Activated CD4-positive, alpha-beta T cell treated with anti-CD3 and anti-CD28 coated beads, Interleukin-2, amount 10 ng/mL, durations not matched to agents 24 days and 14 days (primary cell): ENCODE results near the gene APOB. TPM values are rescaled to one million over a fixed set of nuclear protein-coding genes. Genes with fewer than 3 reads are reported as not detected.

Experiments used
- DNase-seq: peaks from one replicate; pipeline ENCODE4 v3.0.0; 2022
- H3K27ac Mint-ChIP-seq: one replicate; pipeline ENCODE4 v1.8.0; 2022; ENCODE audit warnings: mild to moderate bottlenecking, mixed read lengths
- H3K27me3 Mint-ChIP-seq: one replicate; pipeline ENCODE4 v1.8.0; 2022; ENCODE audit warnings: mixed read lengths
- H3K36me3 Mint-ChIP-seq: one replicate; pipeline ENCODE4 v1.8.0; 2022; ENCODE audit warnings: low read depth, mild to moderate bottlenecking, mixed read lengths
- H3K4me1 Mint-ChIP-seq: one replicate; pipeline ENCODE4 v1.8.0; 2021; ENCODE audit warnings: mixed read lengths
- H3K4me3 Mint-ChIP-seq: one replicate; pipeline ENCODE4 v1.8.0; 2022; ENCODE audit warnings: mild to moderate bottlenecking, moderate library complexity, mixed read lengths
- H3K9me3 Mint-ChIP-seq: one replicate; pipeline ENCODE4 v1.8.0; 2021; ENCODE audit warnings: mixed read lengths
- intact Hi-C: fragments of 100-400 bp; cut with micrococcal nuclease; formaldehyde crosslinking; loops from one replicate; pipeline ENCODE4 v1.15.1; 2023
- total RNA-seq: library from RNA; stranded (reverse); gene quantifications from 2 replicates; pipeline ENCODE4 v1.2.3, GENCODE V29; 2022

The APOB gene
- total RNA-seq, 1 donor from 2014 or later = not detected

DNA sequence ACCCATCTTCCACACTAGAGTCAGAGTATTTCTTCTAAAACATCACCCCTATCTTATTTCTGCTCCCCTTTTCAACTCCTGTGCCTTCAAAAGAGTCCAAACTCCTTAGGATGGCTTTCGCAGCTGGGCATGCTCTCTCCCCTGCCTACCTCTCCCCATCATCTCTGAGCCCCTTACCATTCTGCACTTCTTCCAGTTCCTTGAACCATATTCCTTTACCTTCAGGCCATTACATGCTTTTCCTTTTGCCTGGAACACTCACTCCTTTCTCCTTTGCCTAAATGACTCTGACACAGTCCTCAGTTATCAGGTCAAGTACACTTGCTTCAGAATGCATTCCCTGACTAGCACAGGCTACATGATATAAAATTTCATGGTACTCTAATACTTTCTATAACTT lies 22.4 kb downstream of the APOB start:
- Mint-ChIP-seq H3K4me3 (no peak overlapping the region), H3K9me3 (no peaks in the 10 kb centered on the region), H3K36me3 (no peaks in the 10 kb centered on the region), H3K27me3 (no peaks in the 10 kb centered on the region), H3K27ac (no peak overlapping the region), H3K4me1 (no peaks in the 10 kb centered on the region)
- intact Hi-C loops = no loop called here
- DNase-seq = no peak

DNA sequence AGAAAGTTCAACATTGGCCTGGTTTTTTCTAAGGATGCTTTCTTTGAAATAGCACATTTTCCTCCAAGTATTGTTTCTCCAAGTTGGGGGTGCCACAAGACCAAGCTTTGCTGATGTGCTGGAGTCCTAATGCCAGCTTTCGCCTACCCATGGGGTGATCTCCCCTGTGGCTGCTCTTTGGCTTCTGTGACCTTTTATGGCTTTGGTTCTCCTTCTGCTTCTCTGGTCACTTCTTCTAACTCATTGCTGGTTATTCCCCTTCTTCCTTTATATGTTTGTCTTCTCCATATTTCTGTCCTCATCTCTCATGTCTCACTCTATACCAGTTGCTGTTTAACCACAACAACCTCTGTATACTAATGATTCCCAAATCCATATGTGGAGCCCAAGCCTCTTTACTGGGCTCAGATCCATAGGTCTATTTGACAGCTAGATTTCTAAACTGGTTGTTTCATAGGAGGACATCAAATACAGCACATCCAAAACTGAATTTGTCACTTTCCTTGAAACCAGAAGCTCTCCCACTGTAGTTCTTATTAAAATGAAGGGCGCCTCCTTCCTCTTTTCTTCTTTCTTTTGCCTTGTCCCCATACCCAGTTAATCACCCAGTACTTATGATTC lies 23.1 kb downstream of the APOB start:
- no peaks in the 10 kb centered on the region for H3K4me1 Mint-ChIP-seq
- H3K27me3 Mint-ChIP-seq = no peaks in the 10 kb centered on the region
- intact Hi-C loops = no loop called here
- no peaks in the 10 kb centered on the region for H3K9me3 Mint-ChIP-seq
- no peak overlapping the region for H3K27ac Mint-ChIP-seq
- no peak overlapping the region for H3K4me3 Mint-ChIP-seq
- H3K36me3 Mint-ChIP-seq = no peaks in the 10 kb centered on the region
- DNase-seq = no peak

DNA sequence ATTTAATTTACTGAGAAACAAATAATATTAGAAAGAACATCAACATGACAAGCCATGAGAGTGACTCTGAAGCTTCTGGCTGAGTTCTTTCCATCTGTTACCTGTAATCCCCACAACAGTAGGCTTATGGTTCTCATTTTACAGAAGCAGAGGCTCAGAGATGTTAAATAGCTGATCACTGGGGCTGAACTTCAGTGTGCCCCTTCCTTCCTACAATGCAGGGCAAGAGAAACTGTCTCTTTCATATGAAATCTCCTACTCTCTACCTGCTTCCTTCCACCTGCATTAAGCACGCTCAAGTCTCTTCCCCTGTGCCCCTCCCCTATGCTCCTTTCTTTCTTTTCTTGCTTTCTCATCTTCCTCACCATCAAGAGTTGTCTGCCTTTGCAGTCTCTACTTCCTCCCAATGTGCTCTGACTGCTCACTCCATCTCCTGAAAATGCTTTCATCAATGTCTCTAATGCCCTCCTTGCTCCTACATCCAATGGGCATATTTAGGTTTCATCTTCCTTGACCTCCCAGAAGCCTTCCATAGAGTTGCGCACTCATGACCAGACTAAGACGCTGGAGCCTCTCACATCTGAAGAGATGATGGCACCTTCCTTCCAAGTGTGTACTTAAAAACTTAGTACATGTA lies 23.7 kb downstream of the APOB start:
- Mint-ChIP-seq H3K4me1 (no peaks in the 10 kb centered on the region), H3K9me3 (no peaks in the 10 kb centered on the region), H3K4me3 (no peak overlapping the region), H3K27me3 (no peaks in the 10 kb centered on the region), H3K36me3 (no peaks in the 10 kb centered on the region), H3K27ac (no peak overlapping the region)
- no peak for DNase-seq
- intact Hi-C loops = no loop called here

DNA sequence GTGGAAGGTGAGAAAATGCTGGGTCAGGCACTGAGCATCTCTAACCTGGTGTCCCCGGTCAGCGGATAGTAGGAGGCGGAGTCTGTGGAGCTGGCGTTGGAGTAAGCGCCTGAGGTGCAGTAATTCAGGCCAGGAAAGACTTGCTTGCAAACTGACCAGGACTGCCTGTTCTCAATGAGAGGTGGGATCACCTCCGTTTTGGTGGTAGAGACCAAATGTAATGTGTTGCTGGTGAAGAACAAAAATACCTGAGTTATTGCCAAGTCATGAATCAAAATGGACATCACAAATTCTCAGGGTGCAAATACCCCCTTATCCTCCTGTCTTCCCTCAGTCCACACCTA lies 24.2 kb downstream of the APOB start:
- no peak for DNase-seq
- no peaks in the 10 kb centered on the region for H3K27me3 Mint-ChIP-seq
- no peak overlapping the region for H3K27ac Mint-ChIP-seq
- no peaks in the 10 kb centered on the region for H3K4me1 Mint-ChIP-seq
- no peaks in the 10 kb centered on the region for H3K36me3 Mint-ChIP-seq
- no peaks in the 10 kb centered on the region for H3K9me3 Mint-ChIP-seq
- no peak overlapping the region for H3K4me3 Mint-ChIP-seq
- intact Hi-C loops = no loop called here

DNA sequence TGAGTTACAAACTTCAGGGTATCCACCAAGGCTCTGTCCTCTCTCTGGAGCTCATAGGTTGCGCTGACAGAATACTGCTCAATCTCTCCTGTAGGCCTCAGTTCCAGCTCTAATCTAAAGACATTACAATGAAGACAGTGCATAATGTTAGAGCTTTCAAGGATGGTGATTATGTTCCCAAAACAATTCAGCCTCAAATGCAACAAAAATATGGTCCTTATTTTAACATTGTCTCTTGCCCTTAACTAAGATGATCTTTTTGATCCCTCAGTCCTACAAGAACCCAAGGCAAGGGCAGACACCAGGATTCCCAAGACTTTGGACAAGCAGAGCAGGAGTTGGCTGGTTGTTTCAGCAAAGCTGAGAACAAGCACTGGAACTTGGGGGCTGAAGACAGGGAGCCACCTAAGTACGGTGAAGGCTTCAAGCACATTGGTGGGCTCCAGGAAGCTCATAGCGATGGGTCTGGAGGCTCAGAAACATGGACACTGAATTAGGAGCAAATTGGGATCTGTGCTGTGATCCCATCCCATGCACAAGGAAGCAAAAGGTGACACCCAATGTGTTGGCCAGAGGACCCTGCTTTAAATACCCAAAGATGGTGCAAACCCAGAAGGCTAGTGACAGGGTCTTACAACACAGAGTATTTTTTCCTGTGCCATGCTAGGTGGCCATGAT lies 24.7 kb downstream of the APOB start:
- H3K4me3 Mint-ChIP-seq = no peak overlapping the region
- no peaks in the 10 kb centered on the region for H3K36me3 Mint-ChIP-seq
- intact Hi-C loops = no loop called here
- no peak for DNase-seq
- H3K4me1 Mint-ChIP-seq = no peaks in the 10 kb centered on the region
- H3K27ac Mint-ChIP-seq = no peak overlapping the region
- H3K27me3 Mint-ChIP-seq = no peaks in the 10 kb centered on the region
- no peaks in the 10 kb centered on the region for H3K9me3 Mint-ChIP-seq

DNA sequence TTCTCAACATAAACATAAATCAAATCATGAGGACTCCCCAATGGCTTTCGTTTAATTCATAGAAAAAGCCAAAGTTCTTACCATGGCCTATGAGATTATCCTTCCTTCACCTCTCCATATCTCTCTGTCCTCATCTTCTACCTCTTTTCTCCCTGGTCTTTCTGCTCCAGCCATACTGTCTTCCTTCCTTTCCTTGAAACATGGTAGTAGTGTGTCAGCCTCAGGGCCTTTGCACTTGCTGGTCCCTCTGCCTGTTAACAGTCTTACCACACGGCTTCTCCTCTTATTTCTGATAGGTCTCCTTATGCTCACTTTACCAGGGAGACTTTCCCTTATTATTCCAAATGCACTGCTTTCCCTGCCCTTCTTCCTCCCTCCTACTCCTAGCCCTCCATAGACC lies 25.6 kb downstream of the APOB start:
- intact Hi-C loops = no loop called here
- Mint-ChIP-seq H3K36me3 (no peaks in the 10 kb centered on the region), H3K27ac (no peak overlapping the region), H3K27me3 (no peaks in the 10 kb centered on the region), H3K9me3 (no peaks in the 10 kb centered on the region), H3K4me3 (no peak overlapping the region), H3K4me1 (no peaks in the 10 kb centered on the region)
- DNase-seq = no peak

DNA sequence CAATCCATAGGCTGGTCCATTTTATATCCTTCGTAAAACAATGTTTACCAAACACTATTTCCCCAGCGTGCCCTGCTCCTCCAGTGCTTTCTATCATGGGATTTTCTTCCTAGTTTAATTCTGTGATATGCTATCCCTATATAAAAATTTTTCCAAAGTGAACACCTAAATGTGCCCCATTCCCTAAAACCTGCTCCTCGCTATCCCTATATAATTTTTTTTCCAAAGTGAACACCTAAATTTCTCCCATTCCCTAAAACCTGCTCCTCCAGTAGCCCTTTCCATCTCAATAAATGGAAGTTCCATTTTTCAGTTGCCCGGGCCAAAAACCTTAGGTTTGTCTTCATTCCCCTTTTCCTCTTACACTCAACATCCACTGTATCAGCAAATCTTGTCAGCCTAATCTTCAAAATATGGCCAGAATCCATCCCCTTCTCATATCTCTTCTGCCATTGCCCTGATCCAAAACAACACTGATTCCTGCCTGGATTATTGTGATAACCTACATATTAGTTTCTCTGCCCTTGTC lies 26.1 kb downstream of the APOB start:
- no peaks in the 10 kb centered on the region for H3K27me3 Mint-ChIP-seq
- H3K4me3 Mint-ChIP-seq = no peak overlapping the region
- no peaks in the 10 kb centered on the region for H3K4me1 Mint-ChIP-seq
- DNase-seq = no peak
- intact Hi-C loops = no loop called here
- no peak overlapping the region for H3K27ac Mint-ChIP-seq
- H3K9me3 Mint-ChIP-seq = no peaks in the 10 kb centered on the region
- no peaks in the 10 kb centered on the region for H3K36me3 Mint-ChIP-seq

GRCh38 chr2:21015281-21015645 lies 28.6 kb downstream of the APOB start:
- Mint-ChIP-seq H3K4me1 (no peaks in the 10 kb centered on the region), H3K4me3 (no peak overlapping the region), H3K9me3 (no peaks in the 10 kb centered on the region), H3K27ac (no peak overlapping the region), H3K36me3 (no peaks in the 10 kb centered on the region), H3K27me3 (no peaks in the 10 kb centered on the region)
- no peak for DNase-seq
- intact Hi-C loops = no loop called here

GRCh38 chr2:21014364-21015280 lies 29.3 kb downstream of the APOB start:
- Mint-ChIP-seq H3K9me3 (no peaks in the 10 kb centered on the region), H3K27me3 (no peaks in the 10 kb centered on the region), H3K36me3 (no peaks in the 10 kb centered on the region), H3K27ac (no peak overlapping the region), H3K4me3 (no peak overlapping the region), H3K4me1 (no peaks in the 10 kb centered on the region)
- DNase-seq = no peak
- intact Hi-C loops = no loop called here

DNA sequence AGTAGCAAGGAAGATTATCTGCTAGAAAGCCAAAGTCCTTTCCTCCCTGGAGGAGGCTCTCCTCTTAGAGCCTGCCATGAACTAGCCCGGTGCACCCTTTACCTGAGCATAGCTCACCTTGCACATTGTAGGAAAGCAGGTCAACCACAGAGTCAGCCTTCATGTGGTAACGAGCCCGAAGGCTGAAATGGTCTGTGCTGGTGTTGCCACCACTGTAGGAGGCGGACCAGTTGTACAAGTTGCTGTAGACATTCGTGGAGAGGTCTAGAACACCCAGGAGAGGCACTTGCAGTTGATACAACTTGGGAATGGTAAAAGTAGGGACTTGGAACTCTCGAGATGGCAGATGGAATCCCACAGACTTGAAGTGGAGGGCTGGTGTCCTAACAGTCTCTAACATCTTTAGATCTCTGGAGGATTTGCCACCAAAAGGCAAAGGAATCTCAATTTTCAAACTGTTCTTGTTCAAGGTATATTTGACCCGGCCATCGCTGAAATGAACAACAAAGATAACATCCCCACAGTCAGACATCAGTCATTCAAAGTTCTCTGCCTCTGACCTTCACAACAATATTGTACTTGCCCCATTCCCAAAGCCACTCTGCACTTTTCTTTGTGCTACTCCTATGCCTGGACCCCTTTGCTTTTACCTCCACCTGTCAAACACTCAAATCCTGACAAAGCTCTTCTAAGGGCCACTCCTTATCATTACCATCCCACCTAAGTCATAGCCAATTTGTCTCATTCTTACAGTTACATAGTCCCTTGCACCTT lies 30.6 kb downstream of the APOB start:
- Mint-ChIP-seq H3K4me3 (no peak overlapping the region), H3K4me1 (no peaks in the 10 kb centered on the region), H3K27me3 (no peaks in the 10 kb centered on the region), H3K36me3 (no peaks in the 10 kb centered on the region), H3K9me3 (no peaks in the 10 kb centered on the region), H3K27ac (no peak overlapping the region)
- intact Hi-C loops = no loop called here
- DNase-seq = no peak

DNA sequence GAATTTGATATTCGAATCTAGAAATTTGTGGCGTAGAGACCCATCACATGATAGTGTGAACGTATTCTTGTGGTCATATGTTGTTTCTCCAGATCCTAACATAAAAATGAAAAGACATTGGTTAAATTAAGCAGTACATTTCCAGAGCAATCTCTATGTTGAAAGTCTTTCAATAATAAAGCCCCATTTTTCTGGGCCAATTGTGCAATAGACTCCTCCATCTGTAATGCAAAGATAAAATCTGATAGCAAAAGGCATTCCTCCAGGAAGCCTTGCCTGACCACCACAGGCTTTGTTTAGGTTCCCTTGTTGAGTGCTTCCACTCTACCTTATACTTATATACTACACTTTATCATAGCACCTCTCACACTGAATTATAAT lies 31.3 kb downstream of the APOB start:
- intact Hi-C loops = no loop called here
- no peak for DNase-seq
- H3K9me3 Mint-ChIP-seq = no peaks in the 10 kb centered on the region
- H3K36me3 Mint-ChIP-seq = no peaks in the 10 kb centered on the region
- H3K27me3 Mint-ChIP-seq = no peaks in the 10 kb centered on the region
- H3K4me1 Mint-ChIP-seq = no peaks in the 10 kb centered on the region
- no peak overlapping the region for H3K4me3 Mint-ChIP-seq
- no peak overlapping the region for H3K27ac Mint-ChIP-seq

DNA sequence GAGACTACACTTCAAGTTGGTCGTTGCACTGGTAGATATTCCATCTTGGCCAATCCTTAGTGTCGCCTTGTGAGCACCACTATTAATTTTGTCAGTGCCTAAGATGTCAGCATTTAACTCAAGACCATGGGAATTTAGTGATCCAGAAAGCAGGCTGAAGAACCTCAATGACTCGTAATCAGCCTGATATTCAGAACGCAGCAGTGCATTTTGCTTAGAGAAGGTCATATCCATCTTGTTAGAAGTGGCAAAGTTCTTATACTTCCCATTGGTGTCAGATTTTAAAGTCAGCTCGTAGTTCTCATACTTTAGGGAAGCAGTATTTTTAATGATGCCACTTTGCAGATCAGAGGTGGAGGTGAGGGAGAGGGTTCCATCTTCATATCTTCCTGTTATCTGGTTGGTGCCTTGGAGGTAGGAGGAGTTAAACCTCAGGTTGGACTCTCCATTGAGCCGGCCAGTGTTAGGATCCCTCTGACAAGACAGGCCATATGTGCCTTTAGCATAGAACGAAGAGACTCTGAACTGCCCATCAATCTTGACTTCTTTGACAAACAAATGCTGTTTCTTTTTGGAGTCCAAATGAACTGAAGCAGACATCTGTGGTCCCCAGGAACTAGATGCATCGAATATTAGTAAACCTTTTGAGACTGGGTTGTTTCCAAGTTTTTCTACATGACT lies 31.9 kb downstream of the APOB start:
- intact Hi-C loops = no loop called here
- H3K27me3 Mint-ChIP-seq = no peaks in the 10 kb centered on the region
- DNase-seq = no peak
- no peak overlapping the region for H3K4me3 Mint-ChIP-seq
- H3K9me3 Mint-ChIP-seq = no peaks in the 10 kb centered on the region
- no peak overlapping the region for H3K27ac Mint-ChIP-seq
- H3K4me1 Mint-ChIP-seq = no peaks in the 10 kb centered on the region
- no peaks in the 10 kb centered on the region for H3K36me3 Mint-ChIP-seq

- Mint-ChIP-seq H3K27me3 (peaks cover 2% of the 10 kb centered on the region), H3K4me3 (no peak overlapping the region), H3K4me1 (no peaks in the 10 kb centered on the region), H3K9me3 (no peaks in the 10 kb centered on the region), H3K27ac (no peak overlapping the region), H3K36me3 (no peaks in the 10 kb centered on the region)
- no peak for DNase-seq
- intact Hi-C loops = no loop called here
Measured at GRCh38 chr2:21011453-21011852, 32.4 kb downstream of the APOB start.
